ENCODE data around the gene SLCO2B1. TPM values are rescaled to one million over a fixed set of nuclear protein-coding genes. Genes with fewer than 3 reads are reported as not detected.

Gene SLCO2B1
- total RNA-seq, 3 donors from 2014 or later (not counting 1 experiment from before 2014, with no cell fraction given), result not detected

- DNase-seq (peak; percentile 77 to 85), ATAC-seq (peak; percentile 77 to 95 (median 93))
- H3K36me3 ChIP-seq (ENCODE audit: control insufficient read depth, insufficient read depth, low read length), result no peaks in the 10 kb centered on the region
- H3K27me3 ChIP-seq (ENCODE audit: control insufficient read depth, insufficient read depth, low read length), result no peaks in the 10 kb centered on the region
- 34% methylated on average over 9 of the region's 9 CpGs for WGBS (ENCODE audit: insufficient coverage)
- Mint-ChIP-seq H3K36me3 (no peaks in the 10 kb centered on the region), H3K9me3 (no peaks in the 10 kb centered on the region), H3K27ac (no peak overlapping the region), H3K4me3 (no peak overlapping the region), H3K27me3 (ENCODE audit: low read depth in 2 of 2) (peaks cover 0 to 6% of the 10 kb centered on the region in 2 donors), H3K4me1 (no peaks in the 10 kb centered on the region)
- no peak overlapping the region for H3K27ac ChIP-seq (ENCODE audit: low read length)
- H3K4me3 ChIP-seq (ENCODE audit: low read length), result no peak overlapping the region
- H3K9me3 ChIP-seq (ENCODE audit: control insufficient read depth, insufficient read depth, low read length), result no peaks in the 10 kb centered on the region
- H3K4me1 ChIP-seq (ENCODE audit: control insufficient read depth, insufficient read depth, low read length), result no peaks in the 10 kb centered on the region
- peak; percentile 84 for TF ChIP-seq CTCF (IDR thresholded peaks at IDR 0.05)
- intact Hi-C loops (cut with micrococcal nuclease), result loop anchor here (1.0 kb wide), 2 partner anchors 65 to 276 kb away; no protein-coding TSS in a partner anchor
Measured at GRCh38 chr11:75204685-75205563, 54.0 kb downstream of the SLCO2B1 start.

GRCh38 chr11:75205564-75206020, 54.7 kb downstream of the SLCO2B1 start:
- Histone ChIP-seq H3K36me3 (ENCODE audit: control insufficient read depth, insufficient read depth, low read length) (no peaks in the 10 kb centered on the region), H3K27ac (ENCODE audit: low read length) (no peak overlapping the region), H3K4me1 (ENCODE audit: control insufficient read depth, insufficient read depth, low read length) (no peaks in the 10 kb centered on the region), H3K27me3 (ENCODE audit: control insufficient read depth, insufficient read depth, low read length) (no peaks in the 10 kb centered on the region), H3K4me3 (ENCODE audit: low read length) (no peak overlapping the region), H3K9me3 (ENCODE audit: control insufficient read depth, insufficient read depth, low read length) (no peaks in the 10 kb centered on the region)
- intact Hi-C loops (cut with micrococcal nuclease), result loop anchor here (1.0 kb wide), 2 partner anchors 65 to 276 kb away; no protein-coding TSS in a partner anchor
- TF ChIP-seq CTCF (IDR thresholded peaks at IDR 0.05), result no peak
- DNase-seq (no peak), ATAC-seq (no peak)
- Mint-ChIP-seq H3K27me3 (ENCODE audit: low read depth in 2 of 2) (peaks cover 0 to 7% of the 10 kb centered on the region in 2 donors), H3K9me3 (no peaks in the 10 kb centered on the region), H3K4me3 (no peak overlapping the region), H3K27ac (no peak overlapping the region), H3K4me1 (no peaks in the 10 kb centered on the region), H3K36me3 (no peaks in the 10 kb centered on the region)
- WGBS (ENCODE audit: insufficient coverage), result 90% methylated on average over 2 of the region's 5 CpGs

- H3K27ac Mint-ChIP-seq, result no peak overlapping the region
- DNase-seq, result no peak
- WGBS (ENCODE audit: insufficient coverage), result 21% methylated on average over 2 of the region's 2 CpGs
- H3K4me3 ChIP-seq (ENCODE audit: low read length), result no peak overlapping the region
- no peak overlapping the region for H3K4me3 Mint-ChIP-seq
- ATAC-seq, result no peak
- no peaks in the 10 kb centered on the region for H3K4me1 Mint-ChIP-seq
- intact Hi-C loops (cut with micrococcal nuclease), result no loop called here
- H3K4me1 ChIP-seq (ENCODE audit: control insufficient read depth, insufficient read depth, low read length), result no peaks in the 10 kb centered on the region
- no peaks in the 10 kb centered on the region for H3K9me3 ChIP-seq (ENCODE audit: control insufficient read depth, insufficient read depth, low read length)
- H3K36me3 Mint-ChIP-seq, result no peaks in the 10 kb centered on the region
- H3K27ac ChIP-seq (ENCODE audit: low read length), result no peak overlapping the region
- H3K27me3 ChIP-seq (ENCODE audit: control insufficient read depth, insufficient read depth, low read length), result no peaks in the 10 kb centered on the region
- no peak for TF ChIP-seq CTCF (IDR thresholded peaks at IDR 0.05)
- no peaks in the 10 kb centered on the region for H3K9me3 Mint-ChIP-seq
- H3K27me3 Mint-ChIP-seq (ENCODE audit: low read depth in 2 of 2), result peaks cover 9 to 13% of the 10 kb centered on the region in 2 donors
- H3K36me3 ChIP-seq (ENCODE audit: control insufficient read depth, insufficient read depth, low read length), result no peaks in the 10 kb centered on the region
Measured at GRCh38 chr11:75208446-75208845, 57.5 kb downstream of the SLCO2B1 start.

Measured in natural killer cell (primary cell).